ENCODE measurements around the gene ACAP3. TPM values are rescaled to one million over a fixed set of nuclear protein-coding genes. Genes with fewer than 3 reads are reported as not detected.

Gene ACAP3
- total and polyA plus RNA-seq, 4 donors = 2.7 to 24.8 (median 15.0) TPM

DNA sequence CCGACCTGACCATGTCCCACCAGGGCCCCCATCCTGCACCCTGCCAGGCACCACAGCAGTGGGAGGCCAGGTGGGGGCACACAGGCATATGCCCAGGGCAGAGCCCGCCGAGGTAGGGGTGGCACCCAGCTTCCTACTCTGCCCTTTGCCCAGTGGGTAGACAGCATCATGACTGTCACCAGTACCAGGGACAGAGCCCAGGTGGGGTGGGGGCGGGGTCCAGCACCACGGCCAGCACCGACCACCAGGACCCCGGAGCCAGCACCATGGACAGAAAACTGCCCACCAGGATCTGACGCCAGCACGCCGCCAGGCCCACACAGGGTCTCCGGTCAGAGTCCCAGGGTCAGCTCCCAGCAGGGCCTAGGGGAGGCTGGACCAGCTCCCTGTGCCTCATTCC lies 27.1 kb upstream of the ACAP3 start:
- peaks cover 6 to 22% (median 15%) of the 10 kb centered on the region in 4 donors for H3K4me1 ChIP-seq (ENCODE audit: control insufficient read depth in 4 of 4, insufficient read depth in 4 of 4, low read length in 3 of 4)
- WGBS = 77% methylated on average over 11 of the region's 11 CpGs
- no peaks in the 10 kb centered on the region for H3K27me3 ChIP-seq (ENCODE audit: control insufficient read depth in 4 of 4, insufficient read depth in 4 of 4, low read length in 3 of 4)
- TF ChIP-seq, protein P1, sequence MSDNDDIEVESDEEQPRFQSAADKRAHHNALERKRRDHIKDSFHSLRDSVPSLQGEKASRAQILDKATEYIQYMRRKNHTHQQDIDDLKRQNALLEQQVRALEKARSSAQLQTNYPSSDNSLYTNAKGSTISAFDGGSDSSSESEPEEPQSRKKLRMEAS (IDR thresholded peaks at IDR 0.05) = no peak
- TF ChIP-seq, protein P2, sequence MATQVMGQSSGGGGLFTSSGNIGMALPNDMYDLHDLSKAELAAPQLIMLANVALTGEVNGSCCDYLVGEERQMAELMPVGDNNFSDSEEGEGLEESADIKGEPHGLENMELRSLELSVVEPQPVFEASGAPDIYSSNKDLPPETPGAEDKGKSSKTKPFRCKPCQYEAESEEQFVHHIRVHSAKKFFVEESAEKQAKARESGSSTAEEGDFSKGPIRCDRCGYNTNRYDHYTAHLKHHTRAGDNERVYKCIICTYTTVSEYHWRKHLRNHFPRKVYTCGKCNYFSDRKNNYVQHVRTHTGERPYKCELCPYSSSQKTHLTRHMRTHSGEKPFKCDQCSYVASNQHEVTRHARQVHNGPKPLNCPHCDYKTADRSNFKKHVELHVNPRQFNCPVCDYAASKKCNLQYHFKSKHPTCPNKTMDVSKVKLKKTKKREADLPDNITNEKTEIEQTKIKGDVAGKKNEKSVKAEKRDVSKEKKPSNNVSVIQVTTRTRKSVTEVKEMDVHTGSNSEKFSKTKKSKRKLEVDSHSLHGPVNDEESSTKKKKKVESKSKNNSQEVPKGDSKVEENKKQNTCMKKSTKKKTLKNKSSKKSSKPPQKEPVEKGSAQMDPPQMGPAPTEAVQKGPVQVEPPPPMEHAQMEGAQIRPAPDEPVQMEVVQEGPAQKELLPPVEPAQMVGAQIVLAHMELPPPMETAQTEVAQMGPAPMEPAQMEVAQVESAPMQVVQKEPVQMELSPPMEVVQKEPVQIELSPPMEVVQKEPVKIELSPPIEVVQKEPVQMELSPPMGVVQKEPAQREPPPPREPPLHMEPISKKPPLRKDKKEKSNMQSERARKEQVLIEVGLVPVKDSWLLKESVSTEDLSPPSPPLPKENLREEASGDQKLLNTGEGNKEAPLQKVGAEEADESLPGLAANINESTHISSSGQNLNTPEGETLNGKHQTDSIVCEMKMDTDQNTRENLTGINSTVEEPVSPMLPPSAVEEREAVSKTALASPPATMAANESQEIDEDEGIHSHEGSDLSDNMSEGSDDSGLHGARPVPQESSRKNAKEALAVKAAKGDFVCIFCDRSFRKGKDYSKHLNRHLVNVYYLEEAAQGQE (IDR thresholded peaks at IDR 0.05) = no peak
- TF ChIP-seq HNF4A (conservative IDR thresholded peaks at IDR 0.05) (no peak), TAF1 (conservative IDR thresholded peaks at IDR 0.05) (no peak), EGR1 (IDR thresholded peaks at IDR 0.05; ENCODE audit: low read depth in 2 of 2) (no peak), FOXA1 (IDR thresholded peaks at IDR 0.05) (no peak), GABPA (IDR thresholded peaks at IDR 0.05 in 1 of 2, conservative IDR thresholded peaks at IDR 0.05 in 1 of 2) (no peak), NR2F2 (IDR thresholded peaks at IDR 0.05) (no peak), RXRA (IDR thresholded peaks at IDR 0.05) (no peak), FOXA2 (IDR thresholded peaks at IDR 0.05) (no peak), HNF4G (IDR thresholded peaks at IDR 0.05) (no peak), RAD21 (IDR thresholded peaks at IDR 0.05) (no peak), SP1 (IDR thresholded peaks at IDR 0.05) (no peak)
- TF ChIP-seq, protein P3, sequence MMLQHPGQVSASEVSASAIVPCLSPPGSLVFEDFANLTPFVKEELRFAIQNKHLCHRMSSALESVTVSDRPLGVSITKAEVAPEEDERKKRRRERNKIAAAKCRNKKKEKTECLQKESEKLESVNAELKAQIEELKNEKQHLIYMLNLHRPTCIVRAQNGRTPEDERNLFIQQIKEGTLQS (IDR thresholded peaks at IDR 0.05) = no peak
- TF ChIP-seq, protein P4, sequence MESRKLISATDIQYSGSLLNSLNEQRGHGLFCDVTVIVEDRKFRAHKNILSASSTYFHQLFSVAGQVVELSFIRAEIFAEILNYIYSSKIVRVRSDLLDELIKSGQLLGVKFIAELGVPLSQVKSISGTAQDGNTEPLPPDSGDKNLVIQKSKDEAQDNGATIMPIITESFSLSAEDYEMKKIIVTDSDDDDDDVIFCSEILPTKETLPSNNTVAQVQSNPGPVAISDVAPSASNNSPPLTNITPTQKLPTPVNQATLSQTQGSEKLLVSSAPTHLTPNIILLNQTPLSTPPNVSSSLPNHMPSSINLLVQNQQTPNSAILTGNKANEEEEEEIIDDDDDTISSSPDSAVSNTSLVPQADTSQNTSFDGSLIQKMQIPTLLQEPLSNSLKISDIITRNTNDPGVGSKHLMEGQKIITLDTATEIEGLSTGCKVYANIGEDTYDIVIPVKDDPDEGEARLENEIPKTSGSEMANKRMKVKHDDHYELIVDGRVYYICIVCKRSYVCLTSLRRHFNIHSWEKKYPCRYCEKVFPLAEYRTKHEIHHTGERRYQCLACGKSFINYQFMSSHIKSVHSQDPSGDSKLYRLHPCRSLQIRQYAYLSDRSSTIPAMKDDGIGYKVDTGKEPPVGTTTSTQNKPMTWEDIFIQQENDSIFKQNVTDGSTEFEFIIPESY (IDR thresholded peaks at IDR 0.05) = no peak
- TF ChIP-seq, protein P5, sequence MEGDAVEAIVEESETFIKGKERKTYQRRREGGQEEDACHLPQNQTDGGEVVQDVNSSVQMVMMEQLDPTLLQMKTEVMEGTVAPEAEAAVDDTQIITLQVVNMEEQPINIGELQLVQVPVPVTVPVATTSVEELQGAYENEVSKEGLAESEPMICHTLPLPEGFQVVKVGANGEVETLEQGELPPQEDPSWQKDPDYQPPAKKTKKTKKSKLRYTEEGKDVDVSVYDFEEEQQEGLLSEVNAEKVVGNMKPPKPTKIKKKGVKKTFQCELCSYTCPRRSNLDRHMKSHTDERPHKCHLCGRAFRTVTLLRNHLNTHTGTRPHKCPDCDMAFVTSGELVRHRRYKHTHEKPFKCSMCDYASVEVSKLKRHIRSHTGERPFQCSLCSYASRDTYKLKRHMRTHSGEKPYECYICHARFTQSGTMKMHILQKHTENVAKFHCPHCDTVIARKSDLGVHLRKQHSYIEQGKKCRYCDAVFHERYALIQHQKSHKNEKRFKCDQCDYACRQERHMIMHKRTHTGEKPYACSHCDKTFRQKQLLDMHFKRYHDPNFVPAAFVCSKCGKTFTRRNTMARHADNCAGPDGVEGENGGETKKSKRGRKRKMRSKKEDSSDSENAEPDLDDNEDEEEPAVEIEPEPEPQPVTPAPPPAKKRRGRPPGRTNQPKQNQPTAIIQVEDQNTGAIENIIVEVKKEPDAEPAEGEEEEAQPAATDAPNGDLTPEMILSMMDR (IDR thresholded peaks at IDR 0.05; ENCODE audit: low read depth, low read length, missing input control) = no peak
- H3K9ac ChIP-seq (ENCODE audit: low read depth in 1 of 2, low read length in 2 of 2) = no peak overlapping the region
- no peak overlapping the region for H3K4me3 ChIP-seq (ENCODE audit: low read depth in 1 of 3, low read length in 3 of 3)
- H3K9me3 ChIP-seq (ENCODE audit: control insufficient read depth in 4 of 4, low read length in 3 of 4) = no peaks in the 10 kb centered on the region
- no peak for DNase-seq (ENCODE audit: low spot score)
- H3K36me3 ChIP-seq (ENCODE audit: control insufficient read depth in 4 of 4, insufficient read depth in 3 of 4, low read depth in 1 of 4, low read length in 3 of 4) = peaks cover 0 to 22% (median 7%) of the 10 kb centered on the region in 4 donors
- no peak overlapping the region for H3K27ac ChIP-seq (ENCODE audit: low read depth in 1 of 2, low read length in 2 of 2)

Measured in liver (tissue), 9 donors.